GM12872 (cell line): Measurements from ENCODE around the gene CGB2.

Experiments
- CTCF ChIP-seq: IDR thresholded peaks from 3 replicates; pipeline ENCODE4 v1.5.1; 2011; ENCODE audit warnings: low read depth, mild to moderate bottlenecking, low read length, moderate library complexity; ENCODE audit not compliant: insufficient read depth

Gene CGB2

GRCh38 chr19:48989701-48990291, 41.9 kb upstream of the CGB2 start:
- TF ChIP-seq CTCF, result no peak

GRCh38 chr19:48990400-48990799, 41.3 kb upstream of the CGB2 start:
- TF ChIP-seq CTCF, result no peak

GRCh38 chr19:48991011-48991609, 40.6 kb upstream of the CGB2 start:
- TF ChIP-seq CTCF, result no peak

GRCh38 chr19:48991873-48992580, 39.7 kb upstream of the CGB2 start:
- no peak for TF ChIP-seq CTCF

- TF ChIP-seq CTCF, result no peak
These were observed 39.0 kb upstream of the CGB2 start for GRCh38 chr19:48992581-48993174.

GRCh38 chr19:48993175-48994034, 38.3 kb upstream of the CGB2 start, which contains the start of the genes GYS1 and RUVBL2:
Gene GYS1, minus strand, starts transcription at chr19:48993309. Its CDS starts 197 bp downstream, at chr19:48993112.
Gene RUVBL2, plus strand, starts transcription at chr19:48993887. Its CDS starts 25 bp downstream, at chr19:48993912.
- peak; percentile 97 for TF ChIP-seq CTCF
